Measurements from ENCODE around the gene UQCC2.
A peak's percentile ranks its signal among the peaks of the same experiment; 100 is the strongest.

UQCC2 gene

DNA sequence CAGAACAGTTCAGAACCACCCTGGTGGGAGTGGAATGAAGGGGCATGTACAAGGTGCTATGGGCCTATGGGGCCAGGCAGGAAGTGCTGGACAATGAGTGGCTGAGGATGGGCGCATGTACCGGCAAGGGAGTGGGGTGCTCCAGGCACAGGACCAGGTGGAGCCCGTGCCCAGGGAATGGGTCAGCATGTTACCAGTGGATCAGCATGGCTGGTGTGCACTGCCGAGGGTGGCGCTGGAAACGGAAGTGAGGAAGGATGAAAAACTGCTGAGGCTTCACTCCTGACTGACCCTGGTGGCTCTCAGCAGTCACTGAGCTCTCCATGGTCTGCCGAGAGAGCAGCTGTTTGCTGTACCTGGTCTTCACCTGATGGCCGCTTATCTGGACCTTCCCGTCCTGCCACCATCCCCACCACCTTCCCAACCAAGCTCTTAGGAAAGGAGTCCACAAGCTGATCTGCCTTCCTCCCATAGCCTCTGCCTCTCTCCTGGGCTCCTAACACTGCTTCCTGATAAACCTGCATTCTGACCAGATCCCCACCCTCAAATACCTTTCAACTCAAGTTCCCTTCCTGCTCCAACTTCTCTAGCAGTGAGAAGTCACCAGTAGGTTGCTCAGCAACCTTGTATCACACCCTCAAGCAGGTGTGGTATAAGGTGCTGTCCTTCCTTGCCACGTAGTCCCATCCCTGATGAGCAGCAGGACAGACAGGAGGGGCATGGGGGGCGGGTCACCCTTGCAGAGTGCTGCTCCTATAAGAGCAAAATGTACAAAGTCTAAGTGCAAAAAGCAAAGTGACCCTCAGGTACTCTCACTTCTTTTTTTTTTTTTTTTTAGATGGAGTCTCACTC, 7.1 kb downstream of the UQCC2 start:
- no peak for DNase-seq

DNA sequence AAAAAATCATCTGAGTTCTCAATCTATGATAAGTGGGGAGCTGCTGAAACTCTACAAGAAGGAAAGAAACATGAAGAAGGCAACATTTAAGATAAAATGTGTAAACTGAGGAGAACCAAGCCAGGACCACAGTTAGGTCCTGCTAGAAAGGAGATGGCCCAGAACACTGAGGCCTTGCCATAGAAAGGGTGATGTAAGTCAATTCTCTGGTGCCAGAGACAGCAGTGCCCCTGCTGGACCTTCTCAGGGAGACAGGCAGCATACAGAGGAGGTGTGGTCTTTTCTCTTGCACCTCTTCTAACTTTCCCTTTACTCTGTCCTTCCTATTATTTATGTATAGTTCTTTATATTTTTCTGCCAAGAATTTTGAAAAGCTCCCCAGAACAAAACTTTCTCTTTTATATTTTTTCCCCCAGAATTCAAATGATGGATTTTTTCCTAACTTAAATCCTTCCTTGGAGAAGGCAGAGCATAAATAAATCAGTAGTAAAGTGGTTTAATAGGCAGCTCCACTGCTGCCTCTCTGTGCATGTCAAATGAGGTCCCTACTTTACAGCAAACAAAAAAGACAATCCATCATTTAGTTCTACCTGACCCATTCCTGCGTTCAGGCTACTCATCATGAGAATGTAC, 9.0 kb downstream of the UQCC2 start:
- peak; percentile 28 for DNase-seq

GRCh38 chr6:33700391-33701050, 11.0 kb downstream of the UQCC2 start:
- peak; percentile 59 for DNase-seq

DNA sequence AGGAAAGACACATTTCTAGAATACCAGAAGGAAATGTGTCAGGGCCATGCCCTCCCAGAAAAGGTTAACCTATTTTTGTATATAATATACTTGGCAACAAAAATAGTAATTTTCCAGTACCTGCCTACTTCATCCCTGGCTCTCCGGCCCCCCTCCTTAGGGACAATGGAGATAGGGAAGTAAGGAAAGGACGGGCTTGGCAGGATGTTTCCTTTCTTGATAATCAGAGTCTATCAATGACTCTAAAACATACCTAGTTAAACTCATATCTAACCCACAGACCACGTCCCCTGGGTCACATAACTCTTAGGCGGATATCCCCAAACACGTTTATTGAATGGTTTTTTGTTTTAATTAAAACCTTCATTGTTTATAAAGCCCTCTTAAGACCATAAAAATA, 11.8 kb downstream of the UQCC2 start:
- DNase-seq: no peak

DNA sequence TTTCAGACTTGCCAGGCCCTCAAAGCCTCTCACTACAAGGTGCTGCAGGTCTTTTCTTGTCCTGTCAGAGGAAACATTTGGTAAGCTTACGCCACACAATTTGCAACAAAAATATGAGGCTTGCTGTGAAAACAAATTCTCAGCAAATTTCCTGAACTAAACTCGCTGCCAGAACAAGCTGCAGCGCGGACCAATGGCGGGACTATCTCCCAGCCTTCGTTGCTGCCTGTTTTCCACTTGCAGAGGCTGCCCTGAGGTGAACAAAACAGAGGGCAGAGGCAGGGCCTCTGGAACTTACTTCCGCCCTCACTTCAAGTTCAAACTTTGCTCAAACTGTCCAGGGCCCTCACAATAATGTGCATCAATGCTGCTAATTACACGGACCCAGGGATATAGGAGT, 12.4 kb downstream of the UQCC2 start:
- DNase-seq: no peak

DNA sequence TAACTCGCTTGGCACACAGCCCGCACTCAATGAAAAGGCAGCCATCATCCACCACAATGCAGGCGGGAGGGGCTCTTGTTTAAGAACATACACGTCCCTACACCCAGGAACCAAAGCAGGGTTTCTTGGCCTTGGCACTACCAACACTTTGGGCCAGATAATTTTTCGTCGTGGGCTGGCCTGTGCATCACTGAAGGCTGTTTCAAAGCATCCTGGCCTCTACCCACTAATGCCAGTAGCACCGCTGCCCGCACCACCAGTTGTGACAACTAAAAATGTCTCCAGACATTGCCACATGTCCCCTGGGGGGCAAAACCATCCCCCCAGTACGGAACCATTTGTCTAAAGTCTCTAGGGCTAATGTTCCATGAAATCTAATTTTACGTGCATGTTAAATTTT, 13.0 kb downstream of the UQCC2 start:
- DNase-seq: no peak

DNA sequence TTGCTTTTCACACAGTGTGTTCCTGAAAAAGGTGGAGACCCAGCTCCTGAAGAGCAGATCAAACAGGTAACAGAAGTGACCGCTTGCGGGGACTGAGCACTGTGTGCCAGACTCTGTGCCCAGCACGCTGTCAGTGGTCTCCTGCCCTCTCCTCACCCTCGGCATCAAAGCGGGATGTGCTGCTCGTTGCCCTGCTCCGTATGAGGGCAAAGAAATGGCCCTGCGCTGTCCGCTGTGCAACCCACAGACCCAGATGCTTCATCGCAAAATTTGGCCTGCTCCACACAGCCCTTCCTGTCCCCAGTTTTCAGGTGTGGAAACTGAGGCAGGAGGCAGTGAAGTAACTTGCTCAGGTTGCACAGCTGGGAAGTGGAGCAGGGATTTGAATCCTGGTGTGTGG, 13.7 kb downstream of the UQCC2 start:
- no peak for DNase-seq

DNA sequence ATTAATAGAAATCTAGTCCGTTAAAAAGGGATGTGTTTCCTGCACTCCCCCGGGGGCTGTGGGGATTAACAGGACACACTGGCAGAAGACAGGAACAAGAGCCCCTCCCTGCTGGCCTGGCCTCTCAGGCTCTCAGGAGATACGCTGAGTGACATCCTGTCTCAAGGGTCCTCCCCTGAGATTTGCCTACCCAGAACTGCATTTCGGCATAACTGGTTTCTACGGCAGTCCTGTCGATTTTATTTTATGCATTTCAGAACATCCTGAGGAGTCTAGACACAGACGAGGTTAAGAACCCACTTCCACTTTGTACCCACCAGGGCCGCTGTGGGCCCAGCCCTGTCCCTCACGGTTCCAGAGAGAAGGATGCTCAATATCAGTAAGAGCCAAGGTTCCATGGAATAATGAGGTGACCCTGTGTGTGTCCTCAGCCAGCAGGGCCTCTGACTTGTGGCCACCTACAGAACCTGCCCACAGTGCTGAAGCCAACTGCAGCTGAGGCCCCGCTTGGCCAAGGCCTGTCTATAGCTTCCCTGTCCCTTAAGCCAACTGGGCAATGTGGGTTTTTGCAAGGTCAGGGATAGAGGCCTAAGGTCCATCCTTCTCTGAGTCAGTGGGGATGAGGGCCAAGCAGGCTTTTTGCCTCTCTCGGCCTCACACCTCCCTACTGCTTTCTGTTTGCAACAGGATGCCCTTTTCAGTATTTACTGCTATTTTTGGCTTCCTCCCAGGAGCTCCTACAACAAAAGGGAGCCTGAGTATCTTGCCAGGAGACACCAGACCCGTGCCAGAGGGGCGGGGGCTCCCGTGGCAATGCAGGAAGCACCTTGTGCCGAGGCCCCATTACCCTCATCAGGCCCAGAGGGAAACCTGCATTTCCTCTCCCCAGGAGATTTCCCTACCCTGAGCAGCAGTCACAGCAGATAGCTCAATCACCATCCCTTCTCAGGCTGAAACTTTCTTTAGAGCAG, 14.7 kb downstream of the UQCC2 start:
- peak; percentile 52 for DNase-seq

DNA sequence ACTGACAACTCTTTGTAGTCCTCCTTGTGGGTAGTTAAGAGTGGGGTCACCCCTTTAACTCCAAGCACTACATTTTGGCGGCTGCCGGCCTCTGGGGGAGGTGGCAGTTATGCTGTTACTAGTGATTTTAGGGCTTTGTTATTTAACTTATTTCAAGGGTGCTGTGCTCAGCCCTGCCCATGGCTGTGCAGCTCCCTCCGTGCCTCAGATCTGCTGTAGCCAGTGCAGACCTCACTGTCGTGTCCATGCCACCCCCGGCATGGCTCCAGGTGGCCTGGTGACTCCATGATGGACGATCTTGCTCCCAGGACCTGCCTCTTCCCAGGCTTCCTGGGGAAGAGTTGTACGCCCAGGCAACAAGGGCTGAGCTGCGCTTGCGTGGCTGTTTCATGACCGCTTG, 15.4 kb downstream of the UQCC2 start:
- no peak for DNase-seq

- peak; percentile 43 for DNase-seq
Observed at GRCh38 chr6:33695451-33695887, 16.0 kb downstream of the UQCC2 start.

DNA sequence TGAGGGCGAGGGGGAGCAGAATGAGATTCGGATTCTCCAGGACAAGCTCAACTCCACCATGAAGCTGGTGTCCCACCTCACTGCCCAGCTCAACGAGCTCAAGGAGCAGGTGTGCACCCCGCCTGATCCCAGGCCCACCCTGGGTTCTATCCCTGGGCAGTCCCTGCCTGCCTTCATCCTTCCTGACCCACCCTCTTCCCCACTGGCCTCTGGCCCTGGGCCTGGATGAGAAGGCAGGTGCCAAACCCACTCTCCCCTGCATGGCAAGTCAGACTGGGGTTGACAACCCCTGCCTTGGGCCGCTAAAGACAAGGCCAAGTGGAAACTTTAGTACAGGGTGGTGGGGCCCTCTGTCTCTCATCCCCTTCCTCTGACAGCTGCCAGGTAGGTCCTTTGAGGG, 16.5 kb downstream of the UQCC2 start:
- DNase-seq: no peak

- DNase-seq: peak; percentile 63
Observed at GRCh38 chr6:33694401-33694931, 17.0 kb downstream of the UQCC2 start.

- DNase-seq: no peak
Observed at GRCh38 chr6:33693186-33694105, 18.1 kb downstream of the UQCC2 start.

GRCh38 chr6:33692760-33693158, 18.7 kb downstream of the UQCC2 start:
- DNase-seq: no peak

DNA sequence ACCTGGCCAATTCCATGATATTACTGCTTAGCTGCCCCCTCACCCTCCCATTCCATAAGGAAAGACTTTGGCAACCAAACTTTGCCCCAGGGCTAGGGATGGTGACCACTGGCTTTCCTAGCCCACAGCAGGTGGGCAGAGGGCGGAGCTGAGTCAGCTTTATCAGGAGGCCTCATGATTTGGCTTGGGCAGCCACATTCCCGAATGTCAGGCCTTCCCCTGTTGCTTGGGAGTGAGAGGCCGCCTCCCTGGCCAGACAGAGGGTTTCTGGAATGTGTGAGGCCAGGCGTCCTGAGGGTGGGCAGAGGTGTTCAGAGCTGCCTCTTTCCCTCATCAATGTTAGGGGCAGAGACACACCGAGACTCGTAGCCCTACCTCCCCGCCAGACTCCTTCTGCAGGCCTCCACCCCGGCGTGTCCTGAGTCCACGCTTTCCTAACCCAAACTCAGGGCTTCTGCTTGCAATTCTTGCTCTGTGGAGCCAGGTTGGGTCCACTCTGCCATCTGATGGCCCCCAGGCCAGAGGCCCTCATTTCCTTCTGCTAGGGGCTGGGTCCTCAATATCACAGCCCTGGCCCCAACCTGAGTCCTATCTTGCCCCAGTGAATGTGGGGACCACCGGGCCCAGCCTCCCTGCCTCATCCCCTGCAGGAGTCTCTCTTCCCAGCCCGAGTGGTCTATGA, 19.3 kb downstream of the UQCC2 start:
- DNase-seq: no peak

DNA sequence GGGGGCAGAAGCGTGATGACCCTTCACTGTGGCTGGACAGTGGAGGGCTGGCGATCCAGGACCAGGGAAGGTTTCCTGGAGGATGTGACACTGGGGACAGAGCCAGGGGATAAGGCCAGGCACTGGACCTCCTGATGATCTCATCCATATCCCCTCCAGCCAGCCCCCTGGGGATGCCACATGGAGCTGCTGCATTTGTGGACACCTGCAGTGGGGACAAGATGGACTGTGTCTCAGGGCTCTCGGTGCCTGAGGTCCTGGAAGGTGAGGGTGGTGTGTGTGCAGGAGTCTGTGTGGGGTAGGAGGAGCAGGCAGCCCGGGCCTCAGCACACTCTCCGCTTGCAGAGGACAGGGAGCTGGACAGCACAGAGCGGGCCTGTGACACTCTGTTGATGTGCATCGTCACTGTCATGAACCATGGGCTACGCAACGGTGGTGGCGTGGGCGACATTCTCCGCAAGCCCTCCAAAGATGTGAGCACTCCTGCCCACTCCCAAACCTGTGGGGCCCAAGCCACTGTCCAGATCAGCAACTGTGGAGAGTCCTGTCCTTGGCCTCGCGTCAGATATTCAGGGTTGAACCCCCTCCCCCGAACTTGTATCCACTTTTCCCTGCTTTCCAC, 19.9 kb downstream of the UQCC2 start:
- DNase-seq: no peak

- no peak for DNase-seq
Observed at GRCh38 chr6:33690766-33691165, 20.7 kb downstream of the UQCC2 start.

- no peak for DNase-seq
Observed at GRCh38 chr6:33689879-33690278, 21.6 kb downstream of the UQCC2 start.

DNA sequence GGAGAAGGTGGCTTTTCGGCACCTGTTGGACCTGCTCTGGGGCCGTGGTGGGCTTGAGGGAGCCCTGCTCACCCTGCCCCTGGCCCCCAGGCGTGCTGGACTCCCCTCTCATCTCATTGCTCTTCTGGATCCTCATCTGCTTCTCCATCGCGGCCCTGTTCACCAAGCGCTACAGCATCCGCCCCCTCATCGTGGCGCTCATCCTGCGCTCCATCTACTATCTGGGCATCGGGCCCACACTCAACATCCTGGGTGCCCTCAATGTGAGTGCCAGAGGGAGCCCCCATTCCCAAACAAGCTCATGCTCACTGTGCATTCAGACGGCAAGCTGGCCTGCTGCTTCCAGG, 22.4 kb downstream of the UQCC2 start:
- DNase-seq: no peak

DNA sequence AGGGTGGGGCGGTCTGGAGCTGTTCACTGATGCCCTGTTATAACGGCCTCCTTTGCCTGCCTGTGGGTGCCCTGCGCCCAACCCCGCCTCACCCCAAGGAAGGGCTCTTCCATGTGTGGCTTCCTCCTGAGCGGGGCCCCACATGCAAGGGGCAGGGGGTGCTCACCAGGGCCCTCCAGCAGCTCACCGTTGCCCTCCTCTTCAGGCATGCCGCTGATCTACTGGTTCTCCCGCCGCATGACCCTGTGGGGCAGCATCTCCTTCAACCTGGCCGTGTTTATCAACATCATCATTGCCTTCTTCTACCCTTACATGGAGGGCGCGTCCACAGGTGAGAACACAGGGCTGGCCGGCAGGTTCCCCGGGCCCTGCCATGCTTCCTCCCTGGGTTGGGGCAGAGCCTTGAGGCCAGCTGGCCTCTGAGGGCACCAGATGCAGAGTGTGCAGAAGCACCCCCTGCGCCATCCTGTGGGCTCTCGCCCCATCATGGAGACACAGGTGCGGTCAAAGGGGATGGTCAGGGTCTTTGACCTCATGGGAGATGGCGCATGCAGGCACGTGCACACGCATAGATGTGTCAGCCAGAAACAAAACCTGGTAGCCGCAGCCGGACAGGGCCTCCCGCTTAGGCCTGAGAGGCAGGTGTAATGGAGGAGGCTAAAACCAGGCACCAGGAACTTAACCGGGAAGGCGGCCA, 22.9 kb downstream of the UQCC2 start:
- no peak for DNase-seq
